IMR-90 (cell line): Measurements from ENCODE around the gene ADAM15. TPM values are rescaled to one million over a fixed set of nuclear protein-coding genes. Genes with fewer than 3 reads are reported as not detected.

Experiments
- ATAC-seq: fragments of 200-7000 bp; cut with Tn5 transposase; 2 replicates; pipeline ENCODE4 v1.9.1; 2020; ENCODE audit warnings: low read depth, mild to moderate bottlenecking, moderate library complexity
- BruUV-seq: library from RNA; stranded (reverse); fragments of 400-500 nt; replicated peaks from 2 replicates; lab custom pipeline; 2021; lab: Mats Ljungman, UMichigan
- CTCF ChIA-PET: fragments of 300-600 bp; formaldehyde crosslinking; extraction: SDS; loops from one replicate; lab custom pipeline; 2021; ENCODE audit warnings: antibody characterized with exemption; lab: Yijun Ruan, JAX
- POLR2A ChIA-PET: fragments of 300-600 bp; sonication (Branson Sonifier 250); formaldehyde crosslinking; loops from one replicate; lab custom pipeline; 2022; ENCODE audit warnings: antibody characterized with exemption; ENCODE audit not compliant: unreplicated experiment; lab: Charles Lee
- DNase-seq: peaks from one replicate; pipeline ENCODE4 v3.0.0; 2013
- H2AFZ ChIP-seq: replicated peaks from 2 replicates; pipeline ENCODE3; 2013; ENCODE audit warnings: low read length, mild to moderate bottlenecking; ENCODE audit not compliant: poor library complexity
- H2AK5ac ChIP-seq: 2 replicates; pipeline ENCODE4 v1.6.1; 2013; ENCODE audit warnings: low read depth, low read length, inconsistent platforms
- H2AK9ac ChIP-seq: replicated peaks from 2 replicates; pipeline ENCODE3; 2013; ENCODE audit warnings: mild to moderate bottlenecking, low read depth, low read length, moderate library complexity; ENCODE audit not compliant: poor library complexity
- H2BK120ac ChIP-seq: 2 replicates; pipeline ENCODE4 v1.6.1; 2013; ENCODE audit warnings: low read depth, low read length, inconsistent platforms
- H2BK15ac ChIP-seq: 3 replicates; pipeline ENCODE4 v1.6.1; 2013; ENCODE audit warnings: low read depth, low read length, inconsistent platforms
- H2BK20ac ChIP-seq: 2 replicates; pipeline ENCODE4 v1.6.1; 2013; ENCODE audit warnings: low read depth, mild to moderate bottlenecking, inconsistent platforms, low read length, moderate library complexity
- H2BK5ac ChIP-seq: 2 replicates; pipeline ENCODE4 v1.6.1; 2013; ENCODE audit warnings: mild to moderate bottlenecking, low read depth, low read length, inconsistent platforms; ENCODE audit not compliant: poor library complexity, severe bottlenecking
- H3K14ac ChIP-seq: replicated peaks from 2 replicates; pipeline ENCODE4 v1.6.1; 2013; ENCODE audit warnings: low read depth, low read length, inconsistent platforms
- H3K18ac ChIP-seq: 2 replicates; pipeline ENCODE4 v1.6.1; 2013; ENCODE audit warnings: low read depth, low read length, control low read depth
- H3K23ac ChIP-seq: 2 replicates; pipeline ENCODE4 v1.6.1; 2013; ENCODE audit warnings: low read depth, low read length, inconsistent platforms
- H3K27ac ChIP-seq: 2 replicates; pipeline ENCODE4 v1.5.1; 2013; ENCODE audit warnings: mild to moderate bottlenecking, control low read depth, low read length; ENCODE audit not compliant: insufficient read depth
- H3K27me3 ChIP-seq: 2 replicates; pipeline ENCODE4 v1.6.1; 2013; ENCODE audit warnings: low read length; ENCODE audit not compliant: control insufficient read depth, insufficient read depth
- H3K36me3 ChIP-seq: 2 replicates; pipeline ENCODE4 v1.6.1; 2013; ENCODE audit warnings: low read length, mixed read lengths; ENCODE audit not compliant: control insufficient read depth, insufficient read depth
- H3K4ac ChIP-seq: 2 replicates; pipeline ENCODE4 v1.6.1; 2013; ENCODE audit warnings: low read depth, low read length, inconsistent platforms
- H3K4me1 ChIP-seq: 2 replicates; pipeline ENCODE4 v1.6.1; 2013; ENCODE audit warnings: low read length, mixed read lengths; ENCODE audit not compliant: control insufficient read depth, insufficient read depth
- H3K4me2 ChIP-seq: 2 replicates; pipeline ENCODE4 v1.6.1; 2013; ENCODE audit warnings: low read depth, mild to moderate bottlenecking, control low read depth, low read length, moderate library complexity
- H3K4me3 ChIP-seq: 2 replicates; pipeline ENCODE4 v1.5.1; 2013; ENCODE audit warnings: low read depth, mild to moderate bottlenecking, control low read depth, low read length, moderate library complexity; ENCODE audit not compliant: insufficient read depth
- H3K56ac ChIP-seq: 2 replicates; pipeline ENCODE4 v1.6.1; 2013; ENCODE audit warnings: low read length, inconsistent platforms; ENCODE audit not compliant: insufficient read depth; ENCODE audit errors: extremely low read depth
- H3K79me1 ChIP-seq, 2 experiments: 2 replicates each; pipeline ENCODE4 v1.6.1; 2013; ENCODE audit warnings: low read length in 2 of 2, inconsistent platforms in 1 of 2, low read depth in 1 of 2
- H3K9ac ChIP-seq: 2 replicates; pipeline ENCODE4 v1.6.1; 2013; ENCODE audit warnings: low read depth, low read length, control low read depth
- H3K9me1 ChIP-seq: 2 replicates; pipeline ENCODE4 v1.6.1; 2013; ENCODE audit warnings: low read length, inconsistent platforms; ENCODE audit not compliant: insufficient read depth
- H3K9me3 ChIP-seq: 2 replicates; pipeline ENCODE4 v1.6.1; 2013; ENCODE audit warnings: low read length; ENCODE audit not compliant: control insufficient read depth, insufficient read depth
- H4K20me1 ChIP-seq: 2 replicates; pipeline ENCODE4 v1.6.1; 2013; ENCODE audit warnings: low read length, inconsistent platforms; ENCODE audit not compliant: insufficient read depth
- H4K5ac ChIP-seq: 2 replicates; pipeline ENCODE4 v1.6.1; 2013; ENCODE audit warnings: mild to moderate bottlenecking, low read depth, low read length, control low read depth
- H4K8ac ChIP-seq, 2 experiments: 2 replicates each; pipeline ENCODE4 v1.6.1; 2013; ENCODE audit warnings: low read depth in 2 of 2, low read length in 2 of 2, control low read depth in 1 of 2, inconsistent platforms in 1 of 2
- H4K91ac ChIP-seq: 2 replicates; pipeline ENCODE4 v1.6.1; 2013; ENCODE audit warnings: low read depth, low read length, inconsistent platforms; ENCODE audit not compliant: insufficient read depth
- FOS ChIP-seq: fragments of 150-350 bp; IDR thresholded peaks from 2 replicates; pipeline ENCODE4 v1.6.1; 2016; ENCODE audit warnings: low read depth, low read length
- NFE2L2 ChIP-seq: fragments of 150-350 bp; IDR thresholded peaks from 2 replicates; pipeline ENCODE4 v1.6.1; 2016; ENCODE audit warnings: low read depth, mild to moderate bottlenecking, low read length
- POLR2A ChIP-seq: IDR thresholded peaks from 2 replicates; pipeline ENCODE4 v1.6.1; 2012; ENCODE audit warnings: mild to moderate bottlenecking, low read depth, low read length
- RFX5 ChIP-seq: IDR thresholded peaks from 2 replicates; pipeline ENCODE4 v1.8.0; 2012; ENCODE audit warnings: low read depth, mild to moderate bottlenecking, low read length, moderate library complexity
- WGBS, 2 experiments: methylation state at CpG; one replicate each; pipeline versions ENCODE4 v1.1.5 to v1.1.7; 2013; ENCODE audit warnings: missing lambda C conversion rate in 2 of 2; ENCODE audit not compliant: insufficient read length in 1 of 2; ENCODE audit errors: extremely low coverage in 2 of 2; 5-methylcytosine and 5-hydroxymethylcytosine counted together
- dilution Hi-C: fragments of 300-500 bp; cut with HindIII; formaldehyde crosslinking; loops from one replicate; pipeline ENCODE4 v1.14.3; 2018; ENCODE audit warnings: low sequenced_read_pairs; ENCODE audit not compliant: unreplicated experiment
- in situ Hi-C: fragments of 300-500 bp; cut with MboI; formaldehyde crosslinking; loops from 3 replicates; pipeline ENCODE4 v1.14.3; 2019; ENCODE audit warnings: low sequenced_read_pairs, inconsistent platforms, mixed read lengths
- intact Hi-C: fragments of 100-400 bp; cut with micrococcal nuclease; formaldehyde crosslinking; loops from 2 replicates; pipeline ENCODE4 v1.10.0; 2022
- polyA plus RNA-seq, 3 experiments: library from polyadenylated mRNA; depleted of rRNA; stranded (reverse); fragments of >200 nt; gene quantifications; 2 replicates each; pipeline ENCODE4 v1.2.3, GENCODE V29; 2012; ENCODE audit warnings: low replicate concordance in 1 of 3
- total RNA-seq: library from RNA; depleted of rRNA; stranded (reverse); fragments of >200 nt; gene quantifications from 2 replicates; pipeline ENCODE4 v1.2.3, GENCODE V29; 2012

ADAM15 gene
- total and polyA plus RNA-seq, 2 of the 4 experiments (the other 2 are of a cell fraction): 25.6 to 52.4 TPM

DNA sequence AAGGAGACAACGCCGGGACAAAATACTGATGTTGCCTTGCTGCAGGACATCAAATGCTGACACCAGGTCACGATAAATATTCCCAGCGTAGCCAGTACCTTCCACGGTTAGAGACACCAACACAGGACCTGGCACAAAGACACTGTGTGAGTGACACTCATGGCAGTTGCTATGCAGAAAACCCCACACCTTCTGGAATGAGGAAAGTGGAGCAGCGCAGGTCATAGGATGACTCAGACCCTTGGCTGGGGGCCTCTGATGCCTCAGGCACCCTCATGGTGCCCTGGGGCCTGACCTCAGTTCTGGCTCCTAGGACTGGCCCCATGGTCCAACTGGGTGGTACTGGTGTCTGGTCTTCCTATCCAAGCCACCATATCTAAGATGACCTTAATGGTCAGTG lies 24.5 kb upstream of the ADAM15 start:
- intact Hi-C loops (no loop called here), in situ Hi-C loops (no loop called here), dilution Hi-C loops (no loop called here)
- Histone ChIP-seq H3K79me1 (no peaks in the 10 kb centered on the region), H2BK15ac (no peak overlapping the region), H4K91ac (no peak overlapping the region), H3K4me1 (peaks cover 3% of the 10 kb centered on the region; the same call in 1 of the 2 replicates), H3K4ac (no peak overlapping the region), H3K56ac (no peak overlapping the region), H4K5ac (no peak overlapping the region), H2BK20ac (no peak overlapping the region), H3K9ac (no peak overlapping the region), H3K4me2 (no peak overlapping the region), H3K27me3 (peaks cover 21% of the 10 kb centered on the region), H3K14ac (no peak overlapping the region; the same call in 1 of the 2 replicates), H2AK9ac (peak overlapping the region; percentile 42), H3K23ac (no peak overlapping the region), H2BK120ac (no peak overlapping the region), H3K36me3 (no peaks in the 10 kb centered on the region), H3K9me3 (no peaks in the 10 kb centered on the region), H2AFZ (peak overlapping the region; percentile 65), H4K20me1 (no peaks in the 10 kb centered on the region; the same call in 1 of the 2 replicates), H3K27ac (no peak overlapping the region), H3K4me3 (no peak overlapping the region), H2BK5ac (no peak overlapping the region), H3K9me1 (peaks cover 4% of the 10 kb centered on the region), H4K8ac (no peak overlapping the region), H3K18ac (no peak overlapping the region), H2AK5ac (no peak overlapping the region)
- 0 out of 2 replicates have a peak, but pooled peaks have one; percentile 9 for TF ChIP-seq FOS
- peak; percentile 49; the same call in 1 of the 2 replicates for TF ChIP-seq RFX5
- no peak for TF ChIP-seq POLR2A
- no peak for TF ChIP-seq NFE2L2
- ChIA-PET POLR2A (no interaction called here), CTCF (no interaction called here)
- DNase-seq: peak; percentile 14
- BruUV-seq: no TSS peak
- WGBS, 2 experiments: 86% methylated on average over 4 of the region's 6 CpGs; no CpG with 5 or more reads in 1 of the 2 experiments
- ATAC-seq: no peak; the same call in 1 of the 2 replicates
